ENCODE results near the gene AMTN. TPM values are rescaled to one million over a fixed set of nuclear protein-coding genes. Genes with fewer than 3 reads are reported as not detected.

AMTN gene
- polyA plus RNA-seq, 1 donor (not counting 4 experiments of a cell fraction or from before 2014, with no cell fraction given), result not detected

- no peak overlapping the region for H3K4me2 ChIP-seq (ENCODE audit: control insufficient read depth, extremely low read depth, insufficient read depth, low read depth, low read length)
- TF ChIP-seq EZH2 (IDR thresholded peaks at IDR 0.05; ENCODE audit: low read length), result no peak
- TF ChIP-seq CTCF (optimal IDR thresholded peaks at IDR 0.05 in 1 of 3, IDR thresholded peaks at IDR 0.05 in 1 of 3, conservative IDR thresholded peaks at IDR 0.05 in 1 of 3; ENCODE audit: extremely low read depth in 1 of 3, insufficient read depth in 2 of 3, low read length in 3 of 3), result no peak
- no peak for FAIRE-seq
- dilution Hi-C loops (cut with MboI; ENCODE audit: extremely low pct_ligation_motif_present, low sequenced_read_pairs), result no loop called here
- no peaks in the 10 kb centered on the region for H3K79me2 ChIP-seq (ENCODE audit: control insufficient read depth, insufficient read depth, low read length)
- no peaks in the 10 kb centered on the region for H3K27me3 ChIP-seq (ENCODE audit: control insufficient read depth, extremely low read depth, insufficient read depth, low read length)
- H3K9ac ChIP-seq (ENCODE audit: control insufficient read depth, extremely low read depth, insufficient read depth, low read length), result no peak overlapping the region
- no peak overlapping the region for H3K4me3 ChIP-seq (ENCODE audit: control insufficient read depth in 2 of 3, extremely low read depth in 1 of 3, insufficient read depth in 2 of 3, low read depth in 1 of 3, low read length in 3 of 3)
- H4K20me1 ChIP-seq (ENCODE audit: control insufficient read depth, extremely low read depth, insufficient read depth, low read length), result no peaks in the 10 kb centered on the region
- no peaks in the 10 kb centered on the region for H3K36me3 ChIP-seq (ENCODE audit: control insufficient read depth in 2 of 2, extremely low read depth in 1 of 2, insufficient read depth in 2 of 2, low read length in 2 of 2)
- H2AFZ ChIP-seq (ENCODE audit: control insufficient read depth, low read length), result no peak overlapping the region
- no peaks in the 10 kb centered on the region for H3K4me1 ChIP-seq (ENCODE audit: control insufficient read depth, extremely low read depth, insufficient read depth, low read length)
- no peaks in the 10 kb centered on the region for H3K9me1 ChIP-seq (ENCODE audit: control insufficient read depth, extremely low read depth, insufficient read depth, low read length)
- DNase-seq (ENCODE audit: low read depth, low spot score), result no peak
- no peak overlapping the region for H3K27ac ChIP-seq (ENCODE audit: control insufficient read depth, insufficient read depth, low read length)
- no peaks in the 10 kb centered on the region for H3K9me3 ChIP-seq (ENCODE audit: control insufficient read depth, low read depth, low read length)
These were observed 44.7 kb upstream of the AMTN start for GRCh38 chr4:70473679-70474078.

- Histone ChIP-seq H3K9me1 (ENCODE audit: control insufficient read depth, extremely low read depth, insufficient read depth, low read length) (no peaks in the 10 kb centered on the region), H3K4me3 (ENCODE audit: control insufficient read depth in 2 of 3, extremely low read depth in 1 of 3, insufficient read depth in 2 of 3, low read depth in 1 of 3, low read length in 3 of 3) (no peak overlapping the region), H3K9ac (ENCODE audit: control insufficient read depth, extremely low read depth, insufficient read depth, low read length) (no peak overlapping the region), H3K4me1 (ENCODE audit: control insufficient read depth, extremely low read depth, insufficient read depth, low read length) (no peaks in the 10 kb centered on the region), H2AFZ (ENCODE audit: control insufficient read depth, low read length) (no peak overlapping the region), H3K79me2 (ENCODE audit: control insufficient read depth, insufficient read depth, low read length) (no peaks in the 10 kb centered on the region), H3K27ac (ENCODE audit: control insufficient read depth, insufficient read depth, low read length) (no peak overlapping the region), H4K20me1 (ENCODE audit: control insufficient read depth, extremely low read depth, insufficient read depth, low read length) (no peaks in the 10 kb centered on the region), H3K27me3 (ENCODE audit: control insufficient read depth, extremely low read depth, insufficient read depth, low read length) (no peaks in the 10 kb centered on the region), H3K9me3 (ENCODE audit: control insufficient read depth, low read depth, low read length) (no peaks in the 10 kb centered on the region), H3K36me3 (ENCODE audit: control insufficient read depth in 2 of 2, extremely low read depth in 1 of 2, insufficient read depth in 2 of 2, low read length in 2 of 2) (no peaks in the 10 kb centered on the region), H3K4me2 (ENCODE audit: control insufficient read depth, extremely low read depth, insufficient read depth, low read depth, low read length) (no peak overlapping the region)
- FAIRE-seq, result no peak
- TF ChIP-seq EZH2 (IDR thresholded peaks at IDR 0.05; ENCODE audit: low read length) (no peak), CTCF (optimal IDR thresholded peaks at IDR 0.05 in 1 of 3, IDR thresholded peaks at IDR 0.05 in 1 of 3, conservative IDR thresholded peaks at IDR 0.05 in 1 of 3; ENCODE audit: extremely low read depth in 1 of 3, insufficient read depth in 2 of 3, low read length in 3 of 3) (no peak)
- dilution Hi-C loops (cut with MboI; ENCODE audit: extremely low pct_ligation_motif_present, low sequenced_read_pairs), result no loop called here
- DNase-seq (ENCODE audit: low read depth, low spot score), result no peak
These were observed 29.6 kb upstream of the AMTN start for GRCh38 chr4:70488748-70489147.

Measured in keratinocyte (primary cell).